Measurements from ENCODE around the gene OXGR1.

DNA sequence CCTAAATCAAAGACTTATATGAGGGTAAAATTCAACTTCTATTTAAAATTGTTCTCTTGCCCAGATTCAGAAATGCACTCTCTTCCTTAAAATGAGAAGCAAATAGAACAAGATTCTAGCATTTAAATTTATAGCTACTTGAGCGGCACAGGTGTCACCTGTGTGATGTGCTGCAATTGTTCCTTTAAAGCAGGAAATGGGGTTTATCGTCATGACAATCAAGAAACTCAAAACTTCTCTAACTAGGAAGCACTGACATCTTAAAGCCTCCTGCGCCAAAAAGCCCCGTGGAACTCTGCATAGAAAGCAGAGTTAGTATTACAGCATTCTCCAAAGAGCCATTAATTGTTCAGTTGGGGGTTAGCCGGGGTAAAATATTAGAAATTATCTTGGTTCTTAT lies 2.6 kb upstream of the OXGR1 start:
- no peak for TF ChIP-seq POLR2A (IDR thresholded peaks at IDR 0.05; ENCODE audit: low read length)
- TF ChIP-seq MAFK (IDR thresholded peaks at IDR 0.05; ENCODE audit: partially characterized antibody): no peak
- TF ChIP-seq, protein P1, sequence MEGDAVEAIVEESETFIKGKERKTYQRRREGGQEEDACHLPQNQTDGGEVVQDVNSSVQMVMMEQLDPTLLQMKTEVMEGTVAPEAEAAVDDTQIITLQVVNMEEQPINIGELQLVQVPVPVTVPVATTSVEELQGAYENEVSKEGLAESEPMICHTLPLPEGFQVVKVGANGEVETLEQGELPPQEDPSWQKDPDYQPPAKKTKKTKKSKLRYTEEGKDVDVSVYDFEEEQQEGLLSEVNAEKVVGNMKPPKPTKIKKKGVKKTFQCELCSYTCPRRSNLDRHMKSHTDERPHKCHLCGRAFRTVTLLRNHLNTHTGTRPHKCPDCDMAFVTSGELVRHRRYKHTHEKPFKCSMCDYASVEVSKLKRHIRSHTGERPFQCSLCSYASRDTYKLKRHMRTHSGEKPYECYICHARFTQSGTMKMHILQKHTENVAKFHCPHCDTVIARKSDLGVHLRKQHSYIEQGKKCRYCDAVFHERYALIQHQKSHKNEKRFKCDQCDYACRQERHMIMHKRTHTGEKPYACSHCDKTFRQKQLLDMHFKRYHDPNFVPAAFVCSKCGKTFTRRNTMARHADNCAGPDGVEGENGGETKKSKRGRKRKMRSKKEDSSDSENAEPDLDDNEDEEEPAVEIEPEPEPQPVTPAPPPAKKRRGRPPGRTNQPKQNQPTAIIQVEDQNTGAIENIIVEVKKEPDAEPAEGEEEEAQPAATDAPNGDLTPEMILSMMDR (IDR thresholded peaks at IDR 0.05): no peak
- TF ChIP-seq, protein P2, sequence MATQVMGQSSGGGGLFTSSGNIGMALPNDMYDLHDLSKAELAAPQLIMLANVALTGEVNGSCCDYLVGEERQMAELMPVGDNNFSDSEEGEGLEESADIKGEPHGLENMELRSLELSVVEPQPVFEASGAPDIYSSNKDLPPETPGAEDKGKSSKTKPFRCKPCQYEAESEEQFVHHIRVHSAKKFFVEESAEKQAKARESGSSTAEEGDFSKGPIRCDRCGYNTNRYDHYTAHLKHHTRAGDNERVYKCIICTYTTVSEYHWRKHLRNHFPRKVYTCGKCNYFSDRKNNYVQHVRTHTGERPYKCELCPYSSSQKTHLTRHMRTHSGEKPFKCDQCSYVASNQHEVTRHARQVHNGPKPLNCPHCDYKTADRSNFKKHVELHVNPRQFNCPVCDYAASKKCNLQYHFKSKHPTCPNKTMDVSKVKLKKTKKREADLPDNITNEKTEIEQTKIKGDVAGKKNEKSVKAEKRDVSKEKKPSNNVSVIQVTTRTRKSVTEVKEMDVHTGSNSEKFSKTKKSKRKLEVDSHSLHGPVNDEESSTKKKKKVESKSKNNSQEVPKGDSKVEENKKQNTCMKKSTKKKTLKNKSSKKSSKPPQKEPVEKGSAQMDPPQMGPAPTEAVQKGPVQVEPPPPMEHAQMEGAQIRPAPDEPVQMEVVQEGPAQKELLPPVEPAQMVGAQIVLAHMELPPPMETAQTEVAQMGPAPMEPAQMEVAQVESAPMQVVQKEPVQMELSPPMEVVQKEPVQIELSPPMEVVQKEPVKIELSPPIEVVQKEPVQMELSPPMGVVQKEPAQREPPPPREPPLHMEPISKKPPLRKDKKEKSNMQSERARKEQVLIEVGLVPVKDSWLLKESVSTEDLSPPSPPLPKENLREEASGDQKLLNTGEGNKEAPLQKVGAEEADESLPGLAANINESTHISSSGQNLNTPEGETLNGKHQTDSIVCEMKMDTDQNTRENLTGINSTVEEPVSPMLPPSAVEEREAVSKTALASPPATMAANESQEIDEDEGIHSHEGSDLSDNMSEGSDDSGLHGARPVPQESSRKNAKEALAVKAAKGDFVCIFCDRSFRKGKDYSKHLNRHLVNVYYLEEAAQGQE (IDR thresholded peaks at IDR 0.05): no peak
- no peak for TF ChIP-seq CBX2 (IDR thresholded peaks at IDR 0.05; ENCODE audit: borderline replicate concordance, low read depth)
- TF ChIP-seq, protein P3, sequence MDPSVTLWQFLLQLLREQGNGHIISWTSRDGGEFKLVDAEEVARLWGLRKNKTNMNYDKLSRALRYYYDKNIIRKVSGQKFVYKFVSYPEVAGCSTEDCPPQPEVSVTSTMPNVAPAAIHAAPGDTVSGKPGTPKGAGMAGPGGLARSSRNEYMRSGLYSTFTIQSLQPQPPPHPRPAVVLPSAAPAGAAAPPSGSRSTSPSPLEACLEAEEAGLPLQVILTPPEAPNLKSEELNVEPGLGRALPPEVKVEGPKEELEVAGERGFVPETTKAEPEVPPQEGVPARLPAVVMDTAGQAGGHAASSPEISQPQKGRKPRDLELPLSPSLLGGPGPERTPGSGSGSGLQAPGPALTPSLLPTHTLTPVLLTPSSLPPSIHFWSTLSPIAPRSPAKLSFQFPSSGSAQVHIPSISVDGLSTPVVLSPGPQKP (IDR thresholded peaks at IDR 0.05; ENCODE audit: low read depth, low read length): no peak
- TF ChIP-seq, protein P4, sequence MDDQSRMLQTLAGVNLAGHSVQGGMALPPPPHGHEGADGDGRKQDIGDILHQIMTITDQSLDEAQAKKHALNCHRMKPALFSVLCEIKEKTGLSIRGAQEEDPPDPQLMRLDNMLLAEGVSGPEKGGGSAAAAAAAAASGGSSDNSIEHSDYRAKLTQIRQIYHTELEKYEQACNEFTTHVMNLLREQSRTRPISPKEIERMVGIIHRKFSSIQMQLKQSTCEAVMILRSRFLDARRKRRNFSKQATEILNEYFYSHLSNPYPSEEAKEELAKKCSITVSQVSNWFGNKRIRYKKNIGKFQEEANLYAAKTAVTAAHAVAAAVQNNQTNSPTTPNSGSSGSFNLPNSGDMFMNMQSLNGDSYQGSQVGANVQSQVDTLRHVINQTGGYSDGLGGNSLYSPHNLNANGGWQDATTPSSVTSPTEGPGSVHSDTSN (IDR thresholded peaks at IDR 0.05): no peak
- TF ChIP-seq HOXB13 (CRISPR knock-in tag; IDR thresholded peaks at IDR 0.05; ENCODE audit: low read depth): no peak
- TF ChIP-seq GATA3 (IDR thresholded peaks at IDR 0.05; ENCODE audit: borderline replicate concordance): no peak

All from A549 (cell line).